Activated CD4-positive, alpha-beta T cell treated with anti-CD3 and anti-CD28 coated beads, Interleukin-2, amount 50 U/mL, for 1 hour (primary cell): ENCODE data around the gene ZNF23.
"Not testable (repeated sequence)": the region's sequence is repeated elsewhere in the genome, so short reads cannot be mapped to it uniquely, and the experiment has no call there.

ENCODE experiments used
- DNase-seq: peaks from one replicate; pipeline ENCODE4 v3.0.0-alpha.2; 2020

Gene ZNF23

DNA sequence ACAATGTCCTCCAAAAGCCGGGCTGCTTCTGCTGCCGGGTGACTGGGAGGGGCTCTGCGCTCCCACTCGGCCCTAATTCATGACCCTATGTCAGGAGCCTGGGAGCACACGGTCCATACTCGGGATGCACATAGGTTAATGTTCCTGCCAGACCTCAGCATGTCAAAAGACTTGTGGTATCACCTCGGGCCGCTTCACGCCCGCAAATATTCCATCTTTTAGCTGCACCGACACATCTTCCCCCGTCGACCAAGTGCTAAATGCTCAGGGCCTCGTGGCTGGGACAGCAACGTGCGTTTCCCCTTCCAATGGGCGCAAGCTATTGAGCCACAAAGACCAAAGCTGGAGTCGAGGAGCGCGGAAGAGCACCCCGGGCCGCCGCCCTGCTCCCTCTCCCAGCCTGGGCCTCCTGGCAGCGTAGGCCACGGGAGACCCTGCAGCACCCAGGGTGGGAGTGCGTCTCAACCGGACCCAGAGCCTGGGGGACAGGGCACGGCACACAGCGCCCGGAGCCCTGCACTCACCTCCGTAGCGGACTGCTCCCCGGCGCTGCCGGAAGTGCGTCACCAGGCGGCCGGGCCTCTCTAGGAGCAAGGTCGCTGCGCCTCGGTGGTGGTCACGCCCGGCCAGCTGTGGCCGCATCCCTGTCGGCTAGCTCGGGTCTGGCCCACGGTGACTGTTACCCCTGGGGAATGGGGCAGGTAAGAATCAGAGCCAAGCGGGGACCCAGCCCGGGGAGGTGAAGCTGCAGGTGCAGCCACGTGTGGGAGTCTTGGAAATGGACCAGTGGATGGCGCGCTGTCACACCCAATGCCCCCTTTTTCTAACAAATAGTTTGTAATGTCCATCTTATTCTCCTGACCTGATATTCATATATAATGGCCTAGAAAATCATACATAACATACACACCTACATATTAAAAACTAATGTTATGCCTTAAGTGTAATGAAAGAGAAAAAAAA is at the start of gene ZNF23:
TSS of gene ZNF23 (minus strand) at position 562 of the 963 bp plus-strand sequence. CDS start 5,451 bp downstream, outside the sequence.
- DNase-seq, result peak; percentile 72

DNA sequence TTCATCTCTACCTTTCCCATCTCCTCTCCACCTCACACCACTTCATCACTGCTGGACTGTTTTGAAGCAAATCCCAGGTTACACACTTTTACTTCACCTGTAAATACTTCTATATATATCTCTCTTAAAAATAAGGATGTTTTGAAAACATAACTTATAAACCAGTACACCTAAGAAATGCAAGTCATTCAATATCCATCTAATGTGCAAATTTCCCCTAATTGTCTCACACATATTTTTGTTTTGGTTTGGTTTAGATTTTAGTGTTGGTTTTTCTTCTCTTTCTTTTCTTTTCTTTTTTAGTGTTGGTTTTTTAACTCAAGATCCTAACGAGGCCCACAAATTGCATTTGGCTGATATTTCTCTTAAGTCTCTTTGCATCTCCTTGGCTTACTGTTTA is 45.0 kb upstream of the ZNF23 start:
- no peak for DNase-seq

DNA sequence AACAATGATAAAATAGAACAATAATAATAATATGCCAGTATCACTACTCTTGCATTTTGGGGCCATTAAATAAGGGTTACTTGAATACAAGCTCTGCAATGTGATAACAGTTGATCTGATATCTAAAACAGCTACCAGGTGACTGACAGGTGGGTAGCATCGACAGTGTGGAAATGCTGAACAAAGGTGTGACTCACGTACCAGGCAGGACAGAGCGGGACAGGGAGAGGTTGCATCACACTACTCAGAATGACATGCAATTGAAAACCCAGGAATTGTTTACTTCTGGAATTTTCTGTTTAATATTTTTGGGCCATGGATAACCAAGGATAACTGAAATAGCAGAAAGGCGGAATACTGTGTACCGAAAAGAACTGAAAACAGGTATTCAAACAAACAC is 42.9 kb upstream of the ZNF23 start:
- no peak for DNase-seq

DNA sequence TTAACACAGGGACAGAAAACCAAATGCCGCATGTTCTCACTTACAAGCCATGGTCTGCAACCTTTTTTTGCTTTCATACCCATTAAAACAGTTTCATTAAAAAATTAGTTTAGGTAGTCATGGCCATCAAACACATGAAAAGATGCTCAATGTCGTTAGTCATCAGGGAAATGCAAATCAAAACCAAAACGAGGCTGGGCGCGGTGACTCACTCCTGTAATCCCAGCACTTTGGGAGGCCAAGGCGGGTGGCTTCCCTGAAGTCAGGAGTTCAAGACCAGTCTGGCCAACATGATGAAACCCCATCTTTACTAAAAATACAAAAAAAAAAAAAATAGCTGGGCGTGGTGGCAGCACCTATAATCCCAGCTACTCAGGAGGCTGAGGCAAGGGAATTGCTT is 42.0 kb upstream of the ZNF23 start:
- not testable (repeated sequence) for DNase-seq

DNA sequence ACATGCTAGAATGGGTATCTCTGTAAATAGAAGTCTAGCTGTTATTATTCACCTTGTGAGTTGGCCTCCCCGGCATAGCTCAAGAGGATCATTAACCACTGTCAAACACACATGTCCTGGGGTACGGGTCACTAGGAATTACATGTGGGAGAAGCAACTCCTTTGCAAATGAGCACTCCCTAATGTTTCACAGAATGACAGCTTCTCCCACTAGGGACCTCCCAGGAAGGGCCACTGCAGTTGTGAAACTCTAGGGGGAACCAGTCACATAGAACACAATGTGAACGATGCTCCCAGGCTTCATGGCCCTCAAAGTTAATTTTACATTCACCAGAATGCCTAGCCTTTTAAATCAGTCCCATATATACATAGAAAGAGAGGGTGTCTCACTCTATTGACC is 39.5 kb upstream of the ZNF23 start:
- no peak for DNase-seq

DNA sequence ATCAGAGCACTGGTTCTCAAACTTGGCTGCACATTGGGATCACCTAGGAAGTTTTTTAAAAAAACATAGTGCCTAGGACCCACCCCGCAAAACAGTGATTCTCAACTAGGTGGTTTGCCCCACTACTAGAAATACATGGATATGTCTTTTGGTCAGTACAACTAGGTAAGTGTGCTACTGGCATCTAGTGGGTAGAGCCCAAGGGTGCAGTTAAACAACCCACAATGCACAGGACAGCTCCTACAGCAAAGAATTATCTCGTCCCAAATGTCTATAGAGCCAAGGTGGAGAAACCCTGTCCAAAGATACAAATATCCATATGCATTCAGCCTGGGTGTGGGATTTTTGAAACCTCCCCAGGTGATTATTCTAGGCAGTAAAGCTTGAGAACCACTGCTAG is 38.9 kb upstream of the ZNF23 start:
- DNase-seq, result no peak

DNA sequence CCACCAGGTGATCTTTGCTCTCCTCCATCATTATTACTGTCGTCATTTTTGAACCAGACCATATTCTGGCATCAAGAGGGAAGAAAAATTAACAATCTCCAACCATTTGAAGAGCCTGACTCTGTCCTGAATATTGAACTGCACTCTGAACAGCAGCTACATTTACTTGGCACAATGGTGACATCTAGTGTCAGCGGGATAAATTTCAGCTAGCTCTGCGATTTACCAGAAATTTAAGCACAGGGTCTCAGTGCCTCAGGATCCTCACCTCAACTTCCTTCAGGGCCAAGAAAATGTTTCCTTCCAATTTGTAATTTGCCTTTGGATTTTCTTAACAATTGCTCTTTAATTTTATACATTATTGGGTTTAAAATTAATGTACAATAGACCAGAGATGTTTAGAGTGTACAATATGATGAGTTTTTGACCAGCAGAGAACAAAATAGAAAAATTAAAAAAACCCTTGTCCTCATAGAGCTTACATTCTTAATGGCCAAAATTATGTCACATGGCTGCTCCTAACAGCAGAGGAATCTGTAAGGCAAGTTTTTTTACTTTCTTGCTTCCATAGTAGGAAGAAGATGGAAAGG is 37.8 kb upstream of the ZNF23 start:
- peak; percentile 40 for DNase-seq

DNA sequence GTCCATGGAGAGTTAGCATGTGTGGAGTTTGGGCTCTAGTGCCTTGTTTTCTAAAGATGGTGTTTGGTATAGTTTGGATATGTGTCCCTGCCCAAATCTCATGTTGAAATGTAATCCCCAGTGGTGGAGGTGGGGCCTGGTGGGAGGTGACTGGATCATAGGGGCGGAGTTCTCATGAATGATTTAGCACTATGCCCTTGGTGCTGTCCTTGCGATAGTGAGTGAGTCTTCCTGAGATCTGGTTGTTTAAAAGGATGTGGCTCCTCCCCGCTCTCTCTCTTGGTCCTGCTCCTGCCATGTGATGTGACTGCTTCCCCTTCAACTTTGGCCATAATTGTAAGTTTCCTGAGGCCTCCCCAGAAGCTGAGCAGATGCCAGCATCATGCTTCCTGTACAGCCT is 36.0 kb upstream of the ZNF23 start:
- no peak for DNase-seq

DNA sequence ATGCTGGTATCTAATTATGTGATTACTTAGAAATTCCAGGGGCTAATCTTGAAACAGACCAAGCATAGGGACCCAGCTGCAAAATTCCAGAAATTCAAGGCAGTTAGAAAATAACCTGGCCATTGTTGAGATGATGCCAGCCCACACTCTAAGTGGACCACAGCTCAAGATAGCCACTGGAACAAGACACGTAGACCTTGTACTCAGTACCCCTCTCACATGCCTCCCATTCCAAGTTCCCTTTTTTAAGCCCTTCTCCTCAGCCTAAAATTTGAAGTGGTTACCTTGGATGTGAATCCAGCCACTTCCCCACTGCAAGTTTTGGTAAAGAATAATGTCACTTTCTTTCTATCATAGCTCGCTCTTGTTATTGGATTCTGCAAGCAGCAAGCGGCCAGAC is 31.2 kb upstream of the ZNF23 start:
- no peak for DNase-seq

DNA sequence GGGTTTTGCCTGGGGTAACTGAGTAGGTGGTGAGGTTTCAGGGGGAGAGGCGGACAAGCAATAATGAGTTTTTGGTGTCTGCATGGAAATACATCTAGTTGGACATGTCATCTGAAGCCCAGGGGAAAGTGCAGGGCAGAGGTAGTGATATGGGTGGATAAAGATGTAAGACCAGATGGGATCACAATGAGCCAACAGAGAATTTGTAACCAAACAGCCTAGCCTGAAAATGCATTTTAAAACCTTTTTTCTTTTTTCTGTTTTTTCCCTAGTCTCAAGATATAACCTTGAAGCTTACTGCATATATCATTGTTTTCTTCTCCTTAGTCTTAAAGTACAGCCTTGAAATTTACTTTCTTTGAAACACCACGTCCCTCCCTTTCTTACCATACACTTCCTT is 30.7 kb upstream of the ZNF23 start:
- no peak for DNase-seq

DNA sequence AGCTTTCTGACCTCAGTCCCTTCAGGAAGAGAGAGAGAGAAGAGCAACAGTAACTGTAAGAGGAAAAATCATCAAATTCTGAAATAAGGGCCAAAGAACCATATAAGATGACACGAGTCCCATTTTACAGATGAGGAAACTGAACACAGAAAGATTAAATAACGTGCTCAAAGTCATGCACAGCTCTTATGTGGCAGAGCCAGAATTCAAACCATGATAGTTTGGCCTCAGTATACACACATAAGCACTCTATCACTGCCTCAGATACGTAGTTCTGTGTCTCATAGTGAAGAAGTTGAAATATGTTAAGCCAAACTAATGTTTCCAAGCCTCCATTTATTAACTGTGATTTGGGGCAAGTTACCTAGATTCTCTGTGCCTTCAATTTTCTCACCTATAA is 29.0 kb upstream of the ZNF23 start:
- no peak for DNase-seq

DNA sequence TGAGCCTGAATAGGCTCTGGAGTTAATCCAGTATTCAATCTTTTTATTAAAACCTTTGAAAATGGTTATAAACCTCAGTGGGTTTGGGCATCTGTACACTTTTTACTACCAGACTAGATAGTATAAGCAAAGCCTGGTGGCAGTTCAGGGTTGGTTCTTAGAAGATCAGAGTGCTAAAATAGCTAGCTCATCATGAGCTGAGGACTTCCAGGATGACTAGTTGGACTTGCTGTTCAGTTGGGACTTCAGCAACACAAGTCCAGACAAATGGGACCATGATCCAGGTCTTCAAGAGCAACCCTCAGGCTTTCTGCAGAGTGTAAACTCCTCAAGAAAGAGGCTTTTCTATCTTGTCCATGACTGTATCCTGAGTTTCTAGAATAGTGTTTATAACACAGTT is 28.3 kb upstream of the ZNF23 start:
- no peak for DNase-seq

DNA sequence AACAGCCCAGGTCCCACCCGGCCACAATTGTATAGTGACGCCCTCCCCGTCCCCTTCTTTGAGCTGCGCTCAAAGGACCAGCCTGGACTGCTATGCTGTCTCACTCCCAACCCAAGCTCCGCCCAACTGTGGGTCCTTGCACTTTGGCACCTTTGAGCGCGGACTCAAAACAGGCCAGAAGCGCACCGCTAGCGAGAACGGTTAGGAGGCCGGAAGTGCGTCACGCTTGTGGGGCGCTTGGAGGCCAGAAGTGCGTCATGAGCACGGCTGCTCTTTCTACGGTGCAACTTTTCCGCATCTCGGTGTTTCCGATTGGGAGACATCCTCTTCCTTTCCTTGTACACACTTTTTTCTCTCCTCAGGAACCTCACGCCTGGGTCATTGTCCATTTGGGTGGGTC is 27.1 kb upstream of the ZNF23 start, which contains the start of gene ZNF19:
TSS of gene ZNF19 (minus strand) at position 203 of the 400 bp plus-strand sequence. CDS start 7,210 bp downstream, outside the sequence.
- DNase-seq, result no peak

DNA sequence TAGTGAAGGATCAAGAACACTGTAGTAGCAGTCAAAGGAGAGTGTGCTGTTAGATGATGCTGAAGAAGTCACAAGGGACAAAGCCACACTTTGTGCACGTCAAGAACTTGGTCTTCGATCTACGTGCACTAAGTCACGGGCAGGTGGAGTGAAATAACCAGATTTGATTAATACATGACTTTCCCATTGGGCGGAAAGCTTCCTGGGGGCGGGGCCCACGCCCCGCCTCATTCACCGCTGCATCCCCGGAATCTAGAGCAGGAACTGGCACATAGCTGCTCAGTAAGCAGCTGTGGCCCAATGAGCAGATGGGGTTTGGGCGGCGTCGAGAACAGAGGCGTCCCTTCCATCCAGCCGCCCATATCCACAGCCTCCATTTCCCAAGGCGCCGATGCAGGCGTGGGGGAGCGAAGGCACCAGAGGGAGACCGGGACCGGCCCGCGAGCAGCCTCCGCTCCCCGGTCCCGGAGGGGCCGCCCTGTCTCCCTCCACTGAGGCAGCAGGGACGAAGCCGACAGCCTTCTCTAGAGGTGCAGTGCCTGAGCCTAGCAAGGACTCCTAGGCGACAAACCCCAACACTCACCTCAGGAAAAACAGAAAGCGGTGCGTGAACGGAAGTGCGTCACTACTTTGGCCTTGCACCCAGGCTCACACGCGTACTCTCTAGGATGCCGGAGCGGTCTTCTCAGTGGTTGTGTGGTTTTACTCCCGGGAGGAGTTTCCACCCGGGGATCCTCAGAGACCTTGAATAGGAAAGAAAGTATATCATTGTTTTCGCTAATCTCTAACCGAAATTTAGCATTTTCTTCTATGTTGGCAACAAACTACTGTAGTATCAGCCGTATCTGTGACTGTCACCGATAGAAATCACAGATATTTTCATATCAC is 22.2 kb upstream of the ZNF23 start:
- DNase-seq, result peak; percentile 71

DNA sequence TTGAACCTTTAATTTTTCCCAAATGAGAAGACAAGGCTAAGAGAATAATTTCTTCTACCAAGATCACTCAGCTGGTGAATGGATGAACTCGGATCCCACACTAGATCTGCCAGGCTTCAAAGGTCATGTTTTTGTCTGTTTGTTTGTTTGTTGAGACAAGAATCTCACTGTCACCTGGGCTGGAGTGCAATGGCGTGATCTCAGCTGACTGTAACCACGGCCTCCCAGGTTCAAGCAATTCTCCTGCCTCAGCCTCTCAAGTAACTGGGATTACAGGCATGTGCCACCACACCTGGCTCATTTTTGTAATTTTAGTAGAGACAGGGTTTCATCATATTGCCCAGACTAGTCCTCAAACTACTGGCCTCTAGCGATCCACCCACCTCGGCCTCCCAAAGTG is 20.5 kb upstream of the ZNF23 start:
- DNase-seq, result no peak

DNA sequence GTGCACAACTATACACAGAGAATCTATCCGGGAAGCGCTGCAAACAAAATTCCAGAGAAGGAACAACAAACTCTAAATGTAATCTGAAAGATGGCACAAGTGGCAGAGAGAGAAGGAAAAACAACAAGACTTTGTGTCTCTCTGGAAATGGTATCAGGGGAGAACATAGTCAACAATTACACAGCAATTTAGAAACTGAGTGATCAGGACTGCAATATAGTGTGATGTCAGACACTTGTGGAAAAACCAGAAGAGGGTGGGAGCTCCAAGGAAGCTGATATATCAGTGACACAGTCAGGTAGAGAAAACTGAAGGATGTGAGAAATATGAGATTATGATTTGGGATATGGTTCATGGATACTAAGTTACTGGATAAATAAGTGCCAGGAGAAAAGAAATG is 18.9 kb upstream of the ZNF23 start:
- no peak for DNase-seq

DNA sequence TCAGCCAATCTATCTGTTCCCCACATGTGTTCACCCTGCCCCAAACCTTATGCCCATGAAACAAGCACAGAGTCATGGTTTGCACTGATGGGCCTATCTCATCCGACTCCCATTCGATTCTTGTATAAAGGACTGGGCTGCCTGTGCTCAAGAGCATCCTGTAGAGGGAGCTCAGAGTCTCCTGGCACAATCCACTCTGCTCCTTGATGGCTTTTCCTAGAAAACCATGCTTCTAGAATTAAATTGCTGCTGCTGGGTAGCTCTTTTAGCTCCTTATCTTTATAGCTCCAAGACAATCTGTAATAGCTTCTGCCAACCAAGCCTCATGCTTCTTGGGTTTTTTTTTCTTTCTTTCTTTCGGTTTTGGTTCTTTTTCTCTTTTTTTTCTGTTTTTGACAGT is 17.4 kb upstream of the ZNF23 start:
- DNase-seq, result no peak

DNA sequence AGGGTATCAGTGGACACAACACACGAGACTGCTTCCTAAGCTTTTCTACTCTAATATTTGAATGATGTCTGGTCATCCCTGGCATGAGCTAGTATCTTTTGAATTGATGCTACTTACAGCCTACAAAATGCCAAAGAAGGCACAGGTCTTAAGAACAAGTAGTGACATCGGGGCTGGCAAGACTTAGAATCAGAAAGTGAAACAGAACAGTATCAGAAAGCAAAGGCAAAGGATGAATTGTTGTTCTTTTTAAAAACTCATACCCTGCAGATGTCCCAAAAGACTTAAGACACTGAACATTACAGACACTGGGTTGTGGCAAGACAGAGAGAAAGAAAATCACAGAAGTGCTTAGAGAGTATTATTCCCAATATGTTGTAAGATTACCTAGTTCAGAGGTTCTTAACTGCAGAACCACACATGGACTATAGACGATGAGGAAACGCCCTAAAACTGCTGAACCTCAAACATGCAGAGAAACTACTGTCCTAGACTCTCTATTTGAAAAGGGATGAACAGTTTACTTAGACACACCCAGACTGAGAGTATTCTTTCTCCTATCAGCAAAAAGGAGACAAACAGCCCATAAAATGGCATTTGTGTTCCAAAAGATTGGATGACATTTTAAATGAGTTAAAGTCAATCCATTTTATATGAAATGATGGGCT is 14.5 kb upstream of the ZNF23 start:
- DNase-seq, result no peak

DNA sequence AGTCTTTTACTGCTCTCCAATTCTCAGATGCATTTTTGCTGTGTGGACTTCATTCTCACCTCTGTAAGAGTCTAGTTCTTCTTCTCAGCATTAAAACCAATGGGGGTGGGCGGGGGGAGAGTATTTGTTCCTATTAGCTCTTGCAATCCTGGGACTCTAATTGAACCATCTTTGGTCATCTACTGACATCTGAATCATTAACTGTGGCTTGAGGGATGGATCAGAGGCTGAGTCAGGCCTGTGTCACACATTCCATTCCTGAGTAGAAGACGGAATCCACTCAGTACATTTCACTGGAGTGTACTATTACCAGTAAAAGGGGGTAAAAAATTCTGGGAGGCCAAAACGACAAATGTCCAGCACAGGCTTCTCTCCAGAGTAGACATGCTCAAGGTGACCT is 12.8 kb upstream of the ZNF23 start:
- no peak for DNase-seq

DNA sequence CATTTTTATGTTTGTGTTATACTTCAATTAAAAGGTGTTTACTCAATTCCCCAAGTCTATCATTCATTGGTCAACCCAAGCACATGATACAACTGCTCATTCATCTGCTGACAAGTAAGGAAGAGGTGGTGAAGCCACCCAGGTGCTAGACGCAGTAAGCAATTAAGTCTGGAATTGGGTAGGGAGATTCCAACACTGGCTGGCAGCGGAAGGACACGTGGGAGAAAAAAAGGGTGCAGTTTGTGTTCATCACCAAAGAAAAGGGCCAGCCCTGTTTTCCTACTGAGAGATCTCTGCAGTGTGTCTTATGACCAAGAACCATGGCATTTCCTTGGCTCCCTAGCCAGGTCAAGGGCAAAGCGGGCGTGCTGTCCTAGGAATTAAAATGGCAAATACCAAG is 11.8 kb upstream of the ZNF23 start:
- DNase-seq, result no peak

DNA sequence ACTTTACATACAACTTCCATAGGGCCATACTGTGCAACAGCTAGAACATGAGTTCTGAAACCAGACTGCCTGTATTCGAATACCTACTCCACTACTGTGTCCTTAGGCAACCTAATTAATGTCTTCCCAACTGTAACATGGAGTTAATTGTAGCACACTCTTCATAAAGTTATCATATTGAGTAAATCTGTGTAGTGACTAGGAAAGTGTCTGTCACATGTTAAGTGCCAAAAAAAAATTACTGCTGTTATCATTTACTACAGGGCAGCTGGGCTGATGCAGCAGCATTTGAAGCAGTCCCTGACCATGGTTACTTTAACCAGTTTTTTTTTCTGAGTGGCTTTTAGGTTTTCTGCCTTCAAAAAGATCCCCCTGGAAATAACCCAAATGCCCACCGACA is 10.9 kb upstream of the ZNF23 start:
- no peak for DNase-seq

DNA sequence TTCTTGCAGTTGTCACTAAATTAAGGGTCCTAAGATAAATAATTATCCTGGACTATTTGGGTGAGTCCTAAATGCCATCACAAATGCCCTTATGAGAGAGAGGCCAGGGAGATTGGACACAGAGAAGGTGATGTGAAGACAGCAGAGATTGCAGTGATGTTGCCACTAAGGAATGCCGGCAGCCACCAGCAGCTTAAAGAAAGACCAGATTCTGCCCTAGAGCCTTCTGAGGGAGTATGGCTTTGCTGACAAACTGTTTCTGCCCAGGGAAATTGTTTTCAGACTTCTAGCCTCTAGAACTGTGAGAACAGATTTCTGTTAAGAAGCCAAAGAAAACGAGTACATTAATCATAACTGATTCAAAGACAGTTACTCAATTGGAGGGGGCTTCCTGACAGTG is 10.0 kb upstream of the ZNF23 start:
- no peak for DNase-seq

DNA sequence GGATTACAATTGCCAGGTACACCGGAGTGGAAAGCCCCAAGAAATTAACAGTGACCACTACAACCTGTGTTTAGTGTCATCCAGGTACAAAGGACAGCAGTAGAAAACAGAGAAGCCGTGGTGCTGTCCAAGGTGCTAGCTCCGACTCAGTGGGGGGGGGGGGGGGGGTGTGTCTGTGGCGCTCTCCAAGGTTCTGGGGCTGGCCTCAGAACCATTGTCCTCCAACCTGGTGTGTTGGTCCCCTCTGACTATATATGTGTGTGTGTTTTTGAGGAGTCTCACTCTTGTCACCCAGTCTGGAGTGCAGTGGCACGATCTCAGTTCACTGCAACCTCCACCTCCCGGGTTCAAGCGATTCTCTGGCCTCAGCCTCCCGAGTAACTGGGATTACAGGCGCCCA is 5.8 kb upstream of the ZNF23 start:
- DNase-seq, result peak; percentile 54
